Osteoblast (primary cell): ENCODE results near the gene CLOCK. TPM values are rescaled to one million over a fixed set of nuclear protein-coding genes. Genes with fewer than 3 reads are reported as not detected.

Experiments
- DNase-seq: peaks from one replicate; pipeline ENCODE4 v3.0.0; 2011; ENCODE audit warnings: low spot score, mixed read lengths; ENCODE audit not compliant: insufficient read length; ENCODE audit errors: missing footprints
- H2AFZ ChIP-seq: 2 replicates; pipeline ENCODE4 v1.6.0; 2011; ENCODE audit warnings: mild to moderate bottlenecking, low read length
- H3K27ac ChIP-seq: 2 replicates; pipeline ENCODE4 v1.5.1; 2011; ENCODE audit warnings: mild to moderate bottlenecking, low read depth, low read length, moderate library complexity
- H3K27me3 ChIP-seq: 2 replicates; pipeline ENCODE4 v1.6.0; 2012; ENCODE audit warnings: mild to moderate bottlenecking, control low read depth, inconsistent platforms, low read length, moderate library complexity; ENCODE audit not compliant: insufficient read depth
- H3K36me3 ChIP-seq: 2 replicates; pipeline ENCODE4 v1.5.1; 2011; ENCODE audit warnings: mild to moderate bottlenecking, low read length, control low read depth, moderate library complexity; ENCODE audit not compliant: insufficient read depth
- H3K4me1 ChIP-seq: 2 replicates; pipeline ENCODE4 v1.5.1; 2011; ENCODE audit warnings: mild to moderate bottlenecking, low read length, control low read depth, moderate library complexity; ENCODE audit not compliant: insufficient read depth
- H3K4me2 ChIP-seq: 2 replicates; pipeline ENCODE4 v1.6.0; 2011; ENCODE audit warnings: mild to moderate bottlenecking, low read length; ENCODE audit not compliant: insufficient read depth
- H3K4me3 ChIP-seq: fragments of 200-600 bp; sonication (generic); 3 replicates; pipeline ENCODE4 v1.5.1; 2012; ENCODE audit warnings: mild to moderate bottlenecking, low read length, inconsistent platforms; ENCODE audit not compliant: insufficient read depth
- H3K79me2 ChIP-seq: 2 replicates; pipeline ENCODE4 v1.6.0; 2012; ENCODE audit warnings: mild to moderate bottlenecking, low read length, control low read depth, inconsistent platforms; ENCODE audit not compliant: insufficient read depth
- H3K9me3 ChIP-seq: 2 replicates; pipeline ENCODE4 v1.5.1; 2011; ENCODE audit warnings: low read depth, low read length, control low read depth
- H4K20me1 ChIP-seq: 2 replicates; pipeline ENCODE4 v1.6.0; 2012; ENCODE audit warnings: mild to moderate bottlenecking, low read length, control low read depth; ENCODE audit not compliant: insufficient read depth
- CTCF ChIP-seq: IDR thresholded peaks from 2 replicates; pipeline ENCODE4 v1.5.1; 2011; ENCODE audit warnings: mild to moderate bottlenecking, low read depth, low read length, moderate library complexity; ENCODE audit errors: extremely low read depth
- total RNA-seq: library from RNA; depleted of rRNA; stranded (reverse); fragments of >200 nt; gene quantifications from 2 replicates; pipeline ENCODE4 v1.2.3, GENCODE V29; 2012

The CLOCK gene
- total RNA-seq, 1 donor, result 34.4 TPM

DNA sequence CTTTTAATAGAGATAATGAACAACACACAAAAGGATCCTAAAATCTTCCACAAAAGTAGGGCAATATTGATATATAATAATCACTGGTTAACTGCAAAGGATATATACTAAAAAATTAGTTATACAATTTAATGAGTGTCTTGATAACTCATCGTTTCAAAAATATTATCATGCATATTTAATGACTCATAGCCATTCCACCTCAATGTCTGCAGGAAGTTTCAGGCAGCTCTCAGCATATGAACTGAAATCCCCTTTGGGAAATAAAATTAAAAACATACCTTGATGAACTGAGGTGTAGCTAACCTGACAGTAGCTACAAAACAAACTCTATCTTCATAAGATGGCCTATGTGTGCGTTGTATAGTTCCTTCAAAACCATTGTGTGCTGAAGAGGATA is 88.1 kb downstream of the CLOCK start:
- H3K27ac ChIP-seq, result peak overlapping the region; percentile 38
- H3K4me1 ChIP-seq, result peaks cover 10% of the 10 kb centered on the region
- no peaks in the 10 kb centered on the region for H3K27me3 ChIP-seq
- no peak for TF ChIP-seq CTCF
- H3K9me3 ChIP-seq, result no peaks in the 10 kb centered on the region
- H4K20me1 ChIP-seq, result no peaks in the 10 kb centered on the region
- no peak for DNase-seq
- no peak overlapping the region for H2AFZ ChIP-seq
- H3K4me2 ChIP-seq, result peak overlapping the region; percentile 64
- H3K4me3 ChIP-seq, result no peak overlapping the region
- no peaks in the 10 kb centered on the region for H3K79me2 ChIP-seq
- peaks cover 35% of the 10 kb centered on the region for H3K36me3 ChIP-seq

GRCh38 chr4:55458164-55458563 is 88.5 kb downstream of the CLOCK start:
- Histone ChIP-seq H3K4me3 (no peak overlapping the region), H4K20me1 (no peaks in the 10 kb centered on the region), H3K27me3 (no peaks in the 10 kb centered on the region), H2AFZ (no peak overlapping the region), H3K36me3 (peaks cover 35% of the 10 kb centered on the region), H3K4me2 (peak overlapping the region; percentile 64), H3K4me1 (peaks cover 10% of the 10 kb centered on the region), H3K27ac (peak overlapping the region; percentile 38), H3K79me2 (no peaks in the 10 kb centered on the region), H3K9me3 (no peaks in the 10 kb centered on the region)
- DNase-seq, result no peak
- TF ChIP-seq CTCF, result no peak

DNA sequence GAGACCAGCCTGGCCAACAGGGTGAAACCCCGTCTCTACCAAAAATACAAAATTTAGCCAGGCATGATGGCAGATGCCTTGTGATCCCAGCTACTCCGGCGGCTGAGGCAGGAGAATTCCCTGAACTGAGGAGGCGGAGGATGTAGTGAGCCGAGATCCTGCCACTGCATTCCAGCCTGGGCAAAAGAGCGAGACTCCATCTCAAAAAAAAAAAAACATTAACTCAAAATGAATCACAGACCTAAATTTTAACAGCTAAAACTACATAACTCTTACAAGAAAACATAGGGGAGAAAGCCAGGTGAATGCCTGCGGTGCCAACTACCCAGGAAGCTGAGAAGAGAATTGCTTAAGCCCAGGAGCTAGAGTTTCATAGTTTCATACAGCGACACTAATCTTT is 96.1 kb downstream of the CLOCK start:
- Histone ChIP-seq H3K27ac (no peak overlapping the region), H2AFZ (no peak overlapping the region), H3K4me2 (no peak overlapping the region), H3K9me3 (no peaks in the 10 kb centered on the region), H3K27me3 (no peaks in the 10 kb centered on the region), H3K79me2 (no peaks in the 10 kb centered on the region), H3K4me3 (no peak overlapping the region), H3K36me3 (peaks cover 28% of the 10 kb centered on the region), H3K4me1 (peaks cover 21% of the 10 kb centered on the region), H4K20me1 (no peaks in the 10 kb centered on the region)
- TF ChIP-seq CTCF, result no peak
- DNase-seq, result no peak

- DNase-seq, result peak; percentile 36
- no peaks in the 10 kb centered on the region for H4K20me1 ChIP-seq
- H3K4me2 ChIP-seq, result no peak overlapping the region
These were observed 98.9 kb downstream of the CLOCK start for GRCh38 chr4:55447831-55448230.

More at GRCh38 chr4:55447831-55448230, 98.9 kb downstream of the CLOCK start:
- TF ChIP-seq CTCF, result no peak
- Histone ChIP-seq H3K79me2 (no peaks in the 10 kb centered on the region), H3K4me1 (peaks cover 30% of the 10 kb centered on the region), H3K36me3 (peaks cover 28% of the 10 kb centered on the region), H2AFZ (no peak overlapping the region), H3K27ac (no peak overlapping the region), H3K27me3 (no peaks in the 10 kb centered on the region), H3K4me3 (no peak overlapping the region), H3K9me3 (no peaks in the 10 kb centered on the region)
